ENCODE data around the gene ATP7B. TPM values are rescaled to one million over a fixed set of nuclear protein-coding genes. Genes with fewer than 3 reads are reported as not detected.

ATP7B gene
- polyA plus RNA-seq, 1 experiment = 1.8 TPM

DNA sequence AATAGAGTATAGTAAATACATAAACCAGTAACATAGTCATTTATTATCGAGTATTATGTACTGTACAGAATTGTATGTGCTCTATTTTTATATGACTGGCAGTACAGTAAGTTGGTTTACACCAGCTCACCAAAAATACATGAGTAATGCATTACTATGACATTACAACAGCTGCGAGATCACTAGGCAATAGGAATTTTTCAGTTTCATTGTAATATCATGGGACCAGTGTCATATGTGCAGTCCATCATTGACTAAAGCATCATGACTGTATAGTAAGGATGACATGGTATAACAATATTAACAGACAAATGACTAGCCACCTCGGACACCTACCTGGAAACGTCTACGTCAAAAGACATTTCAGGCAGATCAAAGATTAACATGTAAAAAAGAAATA lies 33.6 kb downstream of the ATP7B start:
- DNase-seq (ENCODE audit: low read depth, low spot score) = no peak
- CTCF ChIA-PET = interaction anchor here (0.9 kb wide), 1 partner anchor 24 kb away, joined by 4 read pairs; no protein-coding TSS in a partner anchor
- no peak overlapping the region for H3K27ac ChIP-seq (ENCODE audit: low read depth, low read length)
- no peaks in the 10 kb centered on the region for H3K9me3 ChIP-seq (ENCODE audit: control insufficient read depth, insufficient read depth, low read length)
- TF ChIP-seq CTCF (IDR thresholded peaks at IDR 0.05; ENCODE audit: low read depth, low read length) = no peak
- H3K27me3 ChIP-seq (ENCODE audit: control insufficient read depth, insufficient read depth, low read length) = peaks cover 6% of the 10 kb centered on the region
- H3K4me3 ChIP-seq (ENCODE audit: low read depth, low read length) = no peak overlapping the region
- POLR2A ChIA-PET = no interaction called here

- ChIA-PET POLR2A (no interaction called here), CTCF (interaction anchor here (0.9 kb wide), 1 partner anchor 24 kb away, joined by 4 read pairs; no protein-coding TSS in a partner anchor)
- peaks cover 6% of the 10 kb centered on the region for H3K27me3 ChIP-seq (ENCODE audit: control insufficient read depth, insufficient read depth, low read length)
- no peak for DNase-seq (ENCODE audit: low read depth, low spot score)
- no peak for TF ChIP-seq CTCF (IDR thresholded peaks at IDR 0.05; ENCODE audit: low read depth, low read length)
- H3K4me3 ChIP-seq (ENCODE audit: low read depth, low read length) = no peak overlapping the region
- H3K27ac ChIP-seq (ENCODE audit: low read depth, low read length) = no peak overlapping the region
- no peaks in the 10 kb centered on the region for H3K9me3 ChIP-seq (ENCODE audit: control insufficient read depth, insufficient read depth, low read length)
These were observed 34.4 kb downstream of the ATP7B start for GRCh38 chr13:51976890-51977289.

DNA sequence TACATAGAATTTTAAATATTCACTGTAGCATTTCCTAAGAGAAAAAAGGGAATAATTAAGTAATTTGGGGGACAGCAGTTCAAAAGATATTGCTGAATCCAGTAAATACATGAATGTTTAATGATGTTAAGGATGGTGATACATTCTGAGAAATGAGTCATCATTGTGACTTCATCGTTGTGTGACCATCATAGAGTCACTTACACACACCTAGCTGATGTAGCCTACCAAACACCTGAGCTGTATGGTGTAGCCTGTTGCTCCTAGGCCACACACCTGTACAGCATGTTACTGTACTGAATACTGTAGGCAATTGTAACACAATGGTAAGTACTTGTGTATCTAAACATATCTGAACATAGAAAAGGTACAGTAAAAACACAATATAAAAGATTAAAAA lies 34.8 kb downstream of the ATP7B start:
- CTCF ChIA-PET = no interaction called here
- POLR2A ChIA-PET = no interaction called here
- Histone ChIP-seq H3K27ac (ENCODE audit: low read depth, low read length) (no peak overlapping the region), H3K27me3 (ENCODE audit: control insufficient read depth, insufficient read depth, low read length) (peaks cover 6% of the 10 kb centered on the region), H3K9me3 (ENCODE audit: control insufficient read depth, insufficient read depth, low read length) (no peaks in the 10 kb centered on the region), H3K4me3 (ENCODE audit: low read depth, low read length) (no peak overlapping the region)
- no peak for DNase-seq (ENCODE audit: low read depth, low spot score)
- no peak for TF ChIP-seq CTCF (IDR thresholded peaks at IDR 0.05; ENCODE audit: low read depth, low read length)

DNA sequence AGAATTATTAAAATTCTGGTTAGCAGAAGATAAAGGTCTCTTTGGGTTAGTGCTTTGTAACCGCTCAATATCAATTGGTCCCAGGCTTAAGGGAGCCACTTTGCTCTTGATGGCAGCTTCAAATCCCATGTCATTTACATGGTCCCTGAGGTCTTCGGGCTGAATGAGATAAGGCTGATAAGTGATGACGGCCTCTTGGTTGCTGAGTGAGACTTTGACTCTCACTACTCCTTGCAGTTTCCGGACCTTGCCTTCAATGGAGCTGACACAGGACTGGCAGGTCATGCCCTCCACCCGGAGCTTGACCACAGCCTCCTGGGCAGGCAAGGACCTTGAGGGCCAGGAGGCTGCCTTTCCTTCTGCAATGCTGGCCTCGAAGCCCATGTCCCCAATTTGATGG lies 36.8 kb downstream of the ATP7B start:
- H3K9me3 ChIP-seq (ENCODE audit: control insufficient read depth, insufficient read depth, low read length) = no peaks in the 10 kb centered on the region
- ChIA-PET POLR2A (no interaction called here), CTCF (no interaction called here)
- no peak overlapping the region for H3K27ac ChIP-seq (ENCODE audit: low read depth, low read length)
- H3K27me3 ChIP-seq (ENCODE audit: control insufficient read depth, insufficient read depth, low read length) = peaks cover 6% of the 10 kb centered on the region
- TF ChIP-seq CTCF (IDR thresholded peaks at IDR 0.05; ENCODE audit: low read depth, low read length) = no peak
- no peak overlapping the region for H3K4me3 ChIP-seq (ENCODE audit: low read depth, low read length)
- DNase-seq (ENCODE audit: low read depth, low spot score) = no peak

DNA sequence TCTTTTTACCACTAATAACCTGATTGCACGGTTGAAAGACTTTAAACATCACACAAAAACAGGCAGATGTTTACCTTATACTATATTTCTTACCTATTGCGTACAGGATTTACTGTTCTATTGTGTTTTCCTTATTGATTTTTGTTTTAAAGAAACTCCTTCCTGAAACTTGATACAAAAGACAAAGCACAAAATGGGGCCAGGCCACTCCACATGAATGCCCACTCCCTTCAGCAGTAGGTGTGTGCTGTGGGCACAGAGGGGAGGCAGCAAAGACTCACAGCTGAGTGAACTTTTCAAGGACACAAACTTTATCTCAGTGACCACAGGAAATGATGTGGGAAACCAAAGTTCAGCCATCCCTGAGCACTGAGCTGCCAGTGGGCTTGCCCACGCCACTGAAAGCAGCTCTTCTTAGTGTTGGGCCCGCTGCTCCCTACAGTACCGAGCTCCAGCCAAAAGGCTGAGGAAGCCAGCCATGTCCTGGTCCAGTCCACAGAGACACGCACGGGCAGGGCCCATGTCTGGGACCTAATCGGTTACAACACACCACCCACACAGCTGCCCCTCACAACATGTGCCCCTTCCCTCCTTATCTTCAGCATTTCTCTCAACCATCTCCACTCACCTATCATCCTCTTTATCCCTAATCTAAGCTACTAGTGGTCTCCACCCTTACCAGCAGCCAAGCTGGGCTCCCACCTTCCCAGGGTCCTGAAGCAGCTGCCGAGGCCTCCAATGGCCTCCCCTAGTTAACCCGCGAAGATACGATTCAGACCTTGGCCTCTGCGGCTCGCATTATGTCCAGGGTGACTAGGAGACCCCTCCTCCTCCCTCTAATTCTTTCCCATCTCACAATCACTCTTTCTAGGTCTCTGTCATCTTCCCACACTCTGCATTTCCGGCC lies 39.5 kb downstream of the ATP7B start:
- Histone ChIP-seq H3K4me3 (ENCODE audit: low read depth, low read length) (no peak overlapping the region), H3K27me3 (ENCODE audit: control insufficient read depth, insufficient read depth, low read length) (no peaks in the 10 kb centered on the region), H3K27ac (ENCODE audit: low read depth, low read length) (no peak overlapping the region), H3K9me3 (ENCODE audit: control insufficient read depth, insufficient read depth, low read length) (no peaks in the 10 kb centered on the region)
- ChIA-PET CTCF (no interaction called here), POLR2A (no interaction called here)
- no peak for DNase-seq (ENCODE audit: low read depth, low spot score)
- TF ChIP-seq CTCF (IDR thresholded peaks at IDR 0.05; ENCODE audit: low read depth, low read length) = no peak

Measured in AG04450 (cell line).